HepG2 (cell line): ENCODE measurements around the gene LORICRIN. TPM values are rescaled to one million over a fixed set of nuclear protein-coding genes. Genes with fewer than 3 reads are reported as not detected.

Experiments used
- ATAC-seq: fragments of 200-7000 bp; cut with Tn5 transposase; 3 replicates; pipeline ENCODE4 v1.9.1; 2020; ENCODE audit warnings: mild to moderate bottlenecking, moderate library complexity
- BruUV-seq: library from RNA; stranded (reverse); fragments of 400-500 nt; replicated peaks from 2 replicates; lab custom pipeline; 2021; lab: Mats Ljungman, UMichigan
- CTCF ChIA-PET: fragments of 300-600 bp; formaldehyde crosslinking; extraction: SDS; loops from one replicate; lab custom pipeline; 2021; ENCODE audit warnings: low total read pairs, inconsistent platforms, low intra/inter-chr PET ratio; lab: Yijun Ruan, JAX
- POLR2A ChIA-PET: fragments of 350-600 bp; sonication (Branson Sonifier 250); formaldehyde crosslinking; loops from one replicate; lab custom pipeline; 2020; ENCODE audit warnings: antibody characterized with exemption, inconsistent platforms; lab: Yijun Ruan, JAX
- DNase-seq: peaks from one replicate; pipeline ENCODE4 v3.0.0-alpha.2; 2015; ENCODE audit warnings: low spot score
- FAIRE-seq: peaks from 3 replicates; lab custom pipeline; 2011; peaks lifted over from hg19 to GRCh38; lab: Jason Lieb, UNC
- H2AFZ ChIP-seq: one replicate; pipeline ENCODE4 v1.6.1; 2011; ENCODE audit warnings: low read length, inconsistent platforms
- H3K27ac ChIP-seq: fragments of 300-600 bp; 3 replicates; pipeline ENCODE4 v1.8.0; 2011; ENCODE audit warnings: mixed run types, mild to moderate bottlenecking, mixed read lengths, low read length, inconsistent platforms; ENCODE audit not compliant: insufficient read depth; ENCODE audit errors: extremely low read length
- H3K27me3 ChIP-seq, 2 experiments: fragments of 200-600 bp in 1 of 2; 2 replicates in 1 of 2; 3 replicates in 1 of 2; pipeline versions ENCODE4 v1.6.0 to v1.8.0; 2011; ENCODE audit warnings: low read length in 2 of 2, mild to moderate bottlenecking in 2 of 2, moderate library complexity in 2 of 2, inconsistent platforms in 1 of 2; ENCODE audit not compliant: insufficient read depth in 2 of 2, control insufficient read depth in 1 of 2
- H3K36me3 ChIP-seq, 2 experiments: fragments of 200-600 bp in 1 of 2; replicated peaks in 1 of 2; 2 replicates in 1 of 2; 3 replicates in 1 of 2; pipeline versions ENCODE4 v1.5.1 to v1.8.0; 2011; ENCODE audit warnings: low read length in 2 of 2, inconsistent platforms in 1 of 2; ENCODE audit not compliant: insufficient read depth in 2 of 2, control insufficient read depth in 1 of 2
- H3K4me1 ChIP-seq: 2 replicates; pipeline ENCODE4 v1.5.1; 2012; ENCODE audit warnings: low read length, inconsistent platforms; ENCODE audit not compliant: insufficient read depth
- H3K4me2 ChIP-seq: 2 replicates; pipeline ENCODE4 v1.6.0; 2011; ENCODE audit warnings: low read depth, low read length, inconsistent platforms
- H3K4me3 ChIP-seq, 3 experiments: fragments of 200-600 bp in 1 of 3; sonication (generic), shearing (Covaris generic) in 1 of 3; replicated peaks in 1 of 3; 2 replicates each; pipeline ENCODE4 v1.5.1; 2011 to 2016; ENCODE audit warnings: low read length in 3 of 3, inconsistent platforms in 2 of 3, low read depth in 2 of 3, mild to moderate bottlenecking in 2 of 3, control low read depth in 1 of 3, mixed read lengths in 1 of 3; ENCODE audit not compliant: insufficient read depth in 1 of 3
- H3K79me2 ChIP-seq: one replicate; pipeline ENCODE4 v1.6.1; 2011; ENCODE audit warnings: low read length, inconsistent platforms; ENCODE audit not compliant: insufficient read depth
- H3K9ac ChIP-seq: 2 replicates; pipeline ENCODE4 v1.6.0; 2011; ENCODE audit warnings: mild to moderate bottlenecking, low read depth, low read length, inconsistent platforms; ENCODE audit not compliant: insufficient read depth
- H3K9me3 ChIP-seq: 2 replicates; pipeline ENCODE4 v1.5.1; 2012; ENCODE audit warnings: mild to moderate bottlenecking, low read length
- H4K20me1 ChIP-seq: 2 replicates; pipeline ENCODE4 v1.6.0; 2011; ENCODE audit warnings: inconsistent platforms, mild to moderate bottlenecking, low read length, moderate library complexity; ENCODE audit not compliant: insufficient read depth
- ADNP ChIP-seq: sonication (generic); formaldehyde crosslinking; IDR thresholded peaks from 2 replicates; pipeline ENCODE4 v1.4.0; 2020; ENCODE audit warnings: missing genetic modification reagents
- HHEX ChIP-seq: IDR thresholded peaks from 2 replicates; pipeline ENCODE4 v1.6.1; 2016; ENCODE audit warnings: control low read depth
- MXI1 ChIP-seq: IDR thresholded peaks from 3 replicates; pipeline ENCODE4 v1.6.1; 2012; ENCODE audit warnings: low read depth, low read length, inconsistent platforms, borderline replicate concordance
- RBAK ChIP-seq: sonication (generic); formaldehyde crosslinking; IDR thresholded peaks from 2 replicates; pipeline ENCODE4 v1.5.1; 2020; ENCODE audit warnings: mild to moderate bottlenecking, missing genetic modification reagents
- SKIL ChIP-seq: sonication (generic); formaldehyde crosslinking; IDR thresholded peaks from 2 replicates; pipeline ENCODE4 v1.8.0; 2022; ENCODE audit warnings: missing genetic modification reagents, mild to moderate bottlenecking, moderate library complexity, borderline replicate concordance
- SNAI1 ChIP-seq: sonication (generic); formaldehyde crosslinking; IDR thresholded peaks from 2 replicates; pipeline ENCODE4 v1.5.0; 2020; ENCODE audit warnings: mild to moderate bottlenecking, missing genetic modification reagents, borderline replicate concordance
- TOPORS ChIP-seq: sonication (generic); formaldehyde crosslinking; IDR thresholded peaks from 2 replicates; pipeline ENCODE4 v1.8.0; 2023; ENCODE audit warnings: mild to moderate bottlenecking, missing genetic modification reagents
- ZFP91 ChIP-seq: sonication (generic); formaldehyde crosslinking; IDR thresholded peaks from 2 replicates; pipeline ENCODE4 v1.9.0; 2022; ENCODE audit warnings: missing genetic modification reagents, mild to moderate bottlenecking, borderline replicate concordance
- ZNF292 ChIP-seq: sonication (generic); formaldehyde crosslinking; IDR thresholded peaks from 2 replicates; pipeline ENCODE4 v1.8.1; 2022; ENCODE audit warnings: mild to moderate bottlenecking, low read depth, missing genetic modification reagents, borderline replicate concordance
- ZNF441 ChIP-seq: sonication (generic); formaldehyde crosslinking; IDR thresholded peaks from 2 replicates; pipeline ENCODE4 v1.7.0; 2021; ENCODE audit warnings: missing genetic modification reagents, borderline replicate concordance
- ZNF761 ChIP-seq: sonication (generic); formaldehyde crosslinking; conservative IDR thresholded peaks from 2 replicates; pipeline ENCODE4 v1.4.0; 2020; ENCODE audit warnings: mild to moderate bottlenecking, missing genetic modification reagents
- ZNF800 ChIP-seq: sonication (generic); formaldehyde crosslinking; IDR thresholded peaks from 2 replicates; pipeline ENCODE4 v1.4.0; 2020; ENCODE audit warnings: missing genetic modification reagents
- ZNF879 ChIP-seq: sonication (generic); formaldehyde crosslinking; IDR thresholded peaks from 2 replicates; pipeline ENCODE4 v1.8.1; 2023; ENCODE audit warnings: missing genetic modification reagents
- WGBS: methylation state at CpG from one replicate; pipeline ENCODE4 v1.1.6; 2017; ENCODE audit warnings: low lambda C conversion rate; 5-methylcytosine and 5-hydroxymethylcytosine counted together
- in situ Hi-C: cut with HindIII; loops from 2 replicates; pipeline ENCODE4 v1.10.0; 2017; ENCODE audit warnings: low pct_unique_long_range_greater_than_20kb; ENCODE audit not compliant: extremely low pct_ligation_motif_present
- intact Hi-C: fragments of 100-400 bp; cut with micrococcal nuclease; formaldehyde crosslinking; loops from one replicate; pipeline ENCODE4 v1.10.0; 2022; ENCODE audit not compliant: unreplicated experiment
- polyA plus RNA-seq, 8 experiments: library from polyadenylated mRNA; depleted of rRNA in 3 of 8; stranded (reverse) in 7 of 8; unstranded in 1 of 8; fragments of >200 nt; fragmentation: Illumina TruSeq in 4 of 8; extraction: Trizol in 4 of 8; gene quantifications; 2 replicates each; pipeline versions ENCODE4 v1.2.1 to v1.2.3, GENCODE V29; 2011 to 2016; ENCODE audit warnings: low read depth in 4 of 8, missing spikeins in 1 of 8, mixed read lengths in 1 of 8; ENCODE audit not compliant: insufficient read depth in 1 of 8
- total RNA-seq, 5 experiments: library from RNA; depleted of rRNA; stranded (reverse); fragments of >200 nt; fragmentation: Illumina TruSeq; extraction: Trizol; gene quantifications; 2 replicates each; pipeline ENCODE4 v1.2.3, GENCODE V29; 2016; ENCODE audit warnings: low read depth in 1 of 5

The LORICRIN gene
- total and polyA plus RNA-seq, 2 of the 13 experiments (the other 11 are each of a cell fraction or from before 2014, with no cell fraction given) = not detected

- Histone ChIP-seq H3K27me3 (no peaks in the 10 kb centered on the region), H3K4me1 (no peaks in the 10 kb centered on the region), H3K4me2 (no peak overlapping the region), H3K9me3 (no peaks in the 10 kb centered on the region), H3K36me3 (no peaks in the 10 kb centered on the region), H2AFZ (no peak overlapping the region), H3K4me3 (no peak overlapping the region), H3K27ac (no peak overlapping the region), H3K9ac (no peak overlapping the region), H4K20me1 (no peaks in the 10 kb centered on the region), H3K79me2 (no peaks in the 10 kb centered on the region)
- TF ChIP-seq HHEX (no peak), ZNF879 (no peak), MXI1 (no peak), TOPORS (no peak), ZNF761 (CRISPR knock-in tag) (no peak), ZNF292 (CRISPR knock-in tag) (no peak), ZNF441 (CRISPR knock-in tag) (no peak)
- CTCF ChIA-PET = no interaction called here
- BruUV-seq = no TSS peak
- DNase-seq = no peak
- no peak for ATAC-seq
- 37% methylated on average over 2 of the region's 2 CpGs for WGBS
- POLR2A ChIA-PET = no interaction called here
- in situ Hi-C loops = no loop called here
- intact Hi-C loops = no loop called here
- FAIRE-seq = no peak
Observed at GRCh38 chr1:153251087-153251486, 8.4 kb upstream of the LORICRIN start.

- intact Hi-C loops (no loop called here), in situ Hi-C loops (no loop called here)
- Histone ChIP-seq H3K27ac (no peak overlapping the region), H3K4me2 (no peak overlapping the region), H3K4me1 (no peaks in the 10 kb centered on the region), H3K4me3 (no peak overlapping the region), H3K36me3 (no peaks in the 10 kb centered on the region), H3K9ac (no peak overlapping the region), H3K79me2 (no peaks in the 10 kb centered on the region), H3K9me3 (no peaks in the 10 kb centered on the region), H2AFZ (no peak overlapping the region), H3K27me3 (no peaks in the 10 kb centered on the region), H4K20me1 (no peaks in the 10 kb centered on the region)
- CTCF ChIA-PET = no interaction called here
- 8% methylated on average over 3 of the region's 3 CpGs for WGBS
- POLR2A ChIA-PET = no interaction called here
- no peak for FAIRE-seq
- BruUV-seq = no TSS peak
- DNase-seq = no peak
- no peak for ATAC-seq
- TF ChIP-seq SNAI1 (CRISPR knock-in tag) (no peak), ZNF292 (CRISPR knock-in tag) (no peak), ADNP (no peak), SKIL (no peak), ZFP91 (CRISPR knock-in tag) (no peak), RBAK (CRISPR knock-in tag) (no peak), ZNF800 (CRISPR knock-in tag) (no peak)
Observed at GRCh38 chr1:153251562-153251961, 7.9 kb upstream of the LORICRIN start.
